H1 (cell line): ENCODE data around the gene ZNF223. TPM values are rescaled to one million over a fixed set of nuclear protein-coding genes. Genes with fewer than 3 reads are reported as not detected.

Source experiments
- ASH2L ChIP-seq: fragments of 200-600, 300-600 bp; sonication (generic); IDR thresholded peaks from one replicate; pipeline ENCODE4 v1.7.1; 2017; ENCODE audit warnings: low read length
- CEBPB ChIP-seq: IDR thresholded peaks from 2 replicates; pipeline ENCODE4 v1.6.1; 2012; ENCODE audit warnings: low read depth, low read length
- CHD1 ChIP-seq: IDR thresholded peaks from 2 replicates; pipeline ENCODE4 v1.6.1; 2012; ENCODE audit warnings: low read depth, low read length, improper control_type of control experiment
- EZH2 ChIP-seq: fragments of 200-600 bp; sonication (generic); IDR thresholded peaks from 2 replicates; pipeline ENCODE4 v1.7.1; 2012; ENCODE audit warnings: low read depth, mild to moderate bottlenecking, moderate library complexity, low read length, inconsistent platforms; ENCODE audit not compliant: severe bottlenecking
- GABPA ChIP-seq: IDR thresholded peaks from 2 replicates; pipeline ENCODE4 v1.6.1; 2011; ENCODE audit warnings: mild to moderate bottlenecking, low read length, moderate library complexity, borderline replicate concordance; ENCODE audit not compliant: insufficient read depth
- JUND ChIP-seq: IDR thresholded peaks from 2 replicates; pipeline ENCODE4 v1.6.1; 2011; ENCODE audit warnings: mild to moderate bottlenecking, improper control_type of control experiment, low read length
- KDM1A ChIP-seq: fragments of 200-600, 300-600 bp; sonication (generic); IDR thresholded peaks from 2 replicates; pipeline ENCODE4 v1.7.1; 2016; ENCODE audit warnings: mild to moderate bottlenecking, low read length, borderline replicate concordance
- KDM5A ChIP-seq: fragments of 200-600 bp; IDR thresholded peaks from 2 replicates; pipeline ENCODE4 v1.7.1; 2012; ENCODE audit warnings: mild to moderate bottlenecking, low read length, inconsistent platforms, mixed read lengths
- POLR2AphosphoS5 ChIP-seq: IDR thresholded peaks from 2 replicates; pipeline ENCODE4 v1.6.1; 2011; ENCODE audit warnings: low read depth, low read length
- RNF2 ChIP-seq: fragments of 200-900, 300-1000 bp; sonication (generic); IDR thresholded peaks from 2 replicates; pipeline ENCODE4 v1.7.1; 2016; ENCODE audit warnings: borderline replicate concordance, low read depth, mild to moderate bottlenecking, antibody characterized with exemption, low read length; ENCODE audit not compliant: poor library complexity, severe bottlenecking; ENCODE audit errors: missing control alignments
- SAP30 ChIP-seq: fragments of 300-600 bp; sonication (generic); IDR thresholded peaks from 2 replicates; pipeline ENCODE4 v1.7.1; 2012; ENCODE audit warnings: low read length, moderate library complexity, mild to moderate bottlenecking, inconsistent platforms; ENCODE audit not compliant: insufficient read depth, insufficient replicate concordance
- SIN3A ChIP-seq, 2 experiments: IDR thresholded peaks in 1 of 2; conservative IDR thresholded peaks in 1 of 2; 2 replicates each; pipeline ENCODE4 v1.6.1; 2011 to 2012; ENCODE audit warnings: low read length in 2 of 2, improper control_type of control experiment in 1 of 2, low read depth in 1 of 2, mild to moderate bottlenecking in 1 of 2
- SIRT6 ChIP-seq: IDR thresholded peaks from one replicate; pipeline ENCODE4 v1.7.1; 2012; ENCODE audit warnings: low read length, inconsistent platforms
- SIX5 ChIP-seq: IDR thresholded peaks from 2 replicates; pipeline ENCODE4 v1.6.1; 2011; ENCODE audit warnings: mild to moderate bottlenecking, low read depth, low read length
- SRF ChIP-seq: IDR thresholded peaks from 2 replicates; pipeline ENCODE4 v1.6.1; 2011; ENCODE audit warnings: mild to moderate bottlenecking, low read depth, low read length, moderate library complexity
- TAF1 ChIP-seq: IDR thresholded peaks from 2 replicates; pipeline ENCODE4 v1.6.1; 2011; ENCODE audit warnings: mild to moderate bottlenecking, low read depth, low read length
- TCF12 ChIP-seq: IDR thresholded peaks from 2 replicates; pipeline ENCODE4 v1.6.1; 2011; ENCODE audit warnings: low read depth, mild to moderate bottlenecking, low read length
- YY1 ChIP-seq: IDR thresholded peaks from 2 replicates; pipeline ENCODE4 v1.6.1; 2011; ENCODE audit warnings: low read depth, mild to moderate bottlenecking, low read length
- polyA plus RNA-seq, 7 experiments: library from polyadenylated mRNA; depleted of rRNA in 3 of 7; stranded (reverse) in 5 of 7; unstranded in 2 of 7; fragments of >200 nt in 5 of 7; fragments of 200-250 nt in 2 of 7; gene quantifications; 1 replicate in 5 of 7; 2 replicates in 1 of 7; 4 replicates in 1 of 7; pipeline versions ENCODE4 v1.2.1 to v1.2.3, GENCODE V29; 2011 to 2013; ENCODE audit warnings: missing spikeins in 2 of 7, mixed read lengths in 2 of 7
- total RNA-seq: library from RNA; stranded (reverse); fragmentation: NEBNext Ultra II Directional; extraction: Animal tissue kit (Norgen Biotek cat#: 25700); gene quantifications from 2 replicates; pipeline ENCODE4 v1.2.1, GENCODE V29; 2021
- TF ChIP-seq, protein P1 (sequence below), 3 experiments: IDR thresholded peaks; 1 replicate in 2 of 3; 2 replicates in 1 of 3; pipeline versions ENCODE4 v1.5.1 to v1.6.1; 2011; ENCODE audit warnings: low read length in 3 of 3, mild to moderate bottlenecking in 3 of 3, inconsistent platforms in 2 of 3, low read depth in 1 of 3, moderate library complexity in 1 of 3; ENCODE audit not compliant: insufficient read depth in 1 of 3; ENCODE audit errors: control extremely low read depth in 1 of 3

Gene ZNF223
- total and polyA plus RNA-seq, 2 of the 8 experiments (the other 6 are each of a cell fraction or from before 2014, with no cell fraction given), result 1.7 to 4.3 TPM

DNA sequence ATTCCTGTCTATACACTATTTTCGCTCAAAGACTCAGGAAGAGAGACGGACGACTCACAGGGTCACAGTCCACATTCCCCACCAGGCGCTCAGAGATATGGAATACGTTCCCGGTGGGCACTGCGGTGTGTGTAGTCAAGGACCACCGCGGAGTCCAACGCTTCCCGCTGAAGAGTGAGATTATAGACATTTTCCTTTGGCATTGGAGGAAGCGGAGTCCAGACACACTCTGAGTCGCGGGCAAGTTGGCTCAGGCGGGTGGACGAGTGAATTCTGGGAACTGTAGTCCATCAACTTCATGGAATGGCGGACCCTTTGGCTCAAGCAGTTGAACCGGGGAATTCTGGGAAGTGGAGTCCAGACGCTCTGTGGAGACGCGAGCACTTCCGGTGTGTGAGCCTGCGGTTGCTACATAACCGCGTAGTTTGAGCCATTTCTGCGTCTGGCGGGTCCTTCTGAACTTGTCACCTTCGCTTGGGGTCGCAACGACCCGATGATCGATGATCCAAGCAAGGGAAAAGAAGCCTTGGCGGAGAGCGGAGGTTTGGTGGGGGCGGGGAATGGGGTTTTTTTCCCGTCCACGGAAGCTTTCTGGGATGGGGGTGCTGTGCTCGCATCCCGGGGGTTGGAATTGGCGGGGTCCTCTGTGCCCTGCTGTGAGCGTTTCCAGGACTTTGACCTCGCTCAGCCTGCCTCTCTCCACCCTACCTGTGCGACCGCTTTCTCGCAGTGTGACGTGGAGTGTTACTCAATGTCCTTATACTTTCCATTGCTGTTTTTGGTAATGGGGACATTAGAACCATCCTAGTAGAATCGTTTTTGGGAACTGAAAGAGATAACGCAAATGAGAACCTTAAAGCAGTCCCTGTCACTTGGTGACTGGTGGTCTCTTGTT lies 49.0 kb upstream of the ZNF223 start, which contains the start of gene ZNF230 (continued):
- TF ChIP-seq SIX5 (peak; percentile 95), TCF12 (no peak), POLR2AphosphoS5 (no peak), SAP30 (no peak), GABPA (peak; percentile 85; the same call in 1 of the 2 replicates), TAF1 (peak; percentile 49), KDM5A (no peak), CHD1 (no peak), SRF (no peak), SIN3A (conservative IDR thresholded peaks at IDR 0.05 in 1 of 2, IDR thresholded peaks at IDR 0.05 in 1 of 2; ENCODE audit: low read depth in 1 of 2, low read length in 2 of 2) (peak in 1 of 2 experiments; percentile 64; a peak in 1 of 4 replicates), YY1 (peak; percentile 97), KDM1A (no peak), CEBPB (peak; percentile 87), JUND (no peak), SIRT6 (no peak), ASH2L (peak; percentile 69), RNF2 (no peak), EZH2 (no peak)
- TF ChIP-seq, protein P1, sequence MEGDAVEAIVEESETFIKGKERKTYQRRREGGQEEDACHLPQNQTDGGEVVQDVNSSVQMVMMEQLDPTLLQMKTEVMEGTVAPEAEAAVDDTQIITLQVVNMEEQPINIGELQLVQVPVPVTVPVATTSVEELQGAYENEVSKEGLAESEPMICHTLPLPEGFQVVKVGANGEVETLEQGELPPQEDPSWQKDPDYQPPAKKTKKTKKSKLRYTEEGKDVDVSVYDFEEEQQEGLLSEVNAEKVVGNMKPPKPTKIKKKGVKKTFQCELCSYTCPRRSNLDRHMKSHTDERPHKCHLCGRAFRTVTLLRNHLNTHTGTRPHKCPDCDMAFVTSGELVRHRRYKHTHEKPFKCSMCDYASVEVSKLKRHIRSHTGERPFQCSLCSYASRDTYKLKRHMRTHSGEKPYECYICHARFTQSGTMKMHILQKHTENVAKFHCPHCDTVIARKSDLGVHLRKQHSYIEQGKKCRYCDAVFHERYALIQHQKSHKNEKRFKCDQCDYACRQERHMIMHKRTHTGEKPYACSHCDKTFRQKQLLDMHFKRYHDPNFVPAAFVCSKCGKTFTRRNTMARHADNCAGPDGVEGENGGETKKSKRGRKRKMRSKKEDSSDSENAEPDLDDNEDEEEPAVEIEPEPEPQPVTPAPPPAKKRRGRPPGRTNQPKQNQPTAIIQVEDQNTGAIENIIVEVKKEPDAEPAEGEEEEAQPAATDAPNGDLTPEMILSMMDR (IDR thresholded peaks at IDR 0.05; ENCODE audit: control extremely low read depth in 1 of 3, insufficient read depth in 1 of 3, low read depth in 1 of 3, low read length in 3 of 3), result no peak
